SK-N-SH (cell line): ENCODE results near the gene ZNF311. TPM values are rescaled to one million over a fixed set of nuclear protein-coding genes. Genes with fewer than 3 reads are reported as not detected.
A peak's percentile ranks its signal among the peaks of the same experiment; 100 is the strongest.

ENCODE experiments used
- CTCF ChIA-PET: fragments of 300-600, 350-600 bp; formaldehyde crosslinking; extraction: SDS; loops from one replicate; lab custom pipeline; 2021; lab: Yijun Ruan, JAX
- POLR2A ChIA-PET: fragments of 350-600 bp; sonication (Branson Sonifier 250); formaldehyde crosslinking; extraction: SDS; loops from one replicate; lab custom pipeline; 2020; ENCODE audit warnings: antibody characterized with exemption, inconsistent platforms; lab: Yijun Ruan, JAX
- DNase-seq: peaks from one replicate; pipeline ENCODE4 v3.0.0; 2012
- H2AFZ ChIP-seq: fragments of 200-600 bp; sonication (generic); 2 replicates; pipeline ENCODE4 v1.8.1; 2016; ENCODE audit warnings: antibody characterized with exemption, mild to moderate bottlenecking, low read depth
- H3F3A ChIP-seq: fragments of 200-600 bp; sonication (generic); replicated peaks from 2 replicates; pipeline ENCODE3; 2016; ENCODE audit warnings: antibody characterized with exemption, mild to moderate bottlenecking; ENCODE audit not compliant: insufficient read depth
- H3K27ac ChIP-seq, 2 experiments: fragments of 200-500 bp in 1 of 2; fragments of 200-600 bp in 1 of 2; sonication (Bioruptor generic) in 1 of 2; sonication (generic), shearing (Covaris generic) in 1 of 2; 2 replicates each; pipeline versions ENCODE4 v1.5.1 to v1.6.1; 2014 to 2016; ENCODE audit warnings: low read depth in 2 of 2, inconsistent platforms in 1 of 2, low read length in 1 of 2, mild to moderate bottlenecking in 1 of 2, mixed read lengths in 1 of 2
- H3K27me3 ChIP-seq: fragments of 200-600 bp; sonication (generic), shearing (Covaris generic); 2 replicates; pipeline ENCODE4 v1.6.1; 2016; ENCODE audit warnings: mixed run types; ENCODE audit not compliant: insufficient read depth
- H3K36me3 ChIP-seq, 2 experiments: fragments of 200-500 bp in 1 of 2; fragments of 200-600 bp in 1 of 2; sonication (Bioruptor generic) in 1 of 2; sonication (generic) in 1 of 2; replicated peaks in 1 of 2; 2 replicates each; pipeline versions ENCODE3 to v1.5.1; 2014 to 2016; ENCODE audit warnings: low read length in 1 of 2, mild to moderate bottlenecking in 1 of 2; ENCODE audit not compliant: insufficient read depth in 2 of 2, control insufficient read depth in 1 of 2
- H3K4me1 ChIP-seq, 2 experiments: fragments of 200-500 bp in 1 of 2; fragments of 200-600 bp in 1 of 2; sonication (Bioruptor generic) in 1 of 2; sonication (generic), shearing (Covaris generic) in 1 of 2; 2 replicates each; pipeline versions ENCODE4 v1.5.1 to v1.6.1; 2014 to 2016; ENCODE audit warnings: low read depth in 1 of 2, low read length in 1 of 2, mixed run types in 1 of 2; ENCODE audit not compliant: insufficient read depth in 2 of 2, control insufficient read depth in 1 of 2
- H3K4me2 ChIP-seq: fragments of 200-600 bp; sonication (generic), shearing (Covaris generic); 2 replicates; pipeline ENCODE4 v1.6.1; 2017; ENCODE audit warnings: mixed run types
- H3K4me3 ChIP-seq, 2 experiments: fragments of 200-500 bp in 1 of 2; fragments of 200-600 bp in 1 of 2; sonication (Bioruptor generic) in 1 of 2; sonication (generic), shearing (Covaris generic) in 1 of 2; 2 replicates each; pipeline versions ENCODE4 v1.5.1 to v1.8.1; 2014 to 2016; ENCODE audit warnings: low read depth in 2 of 2, inconsistent platforms in 1 of 2, low read length in 1 of 2, mild to moderate bottlenecking in 1 of 2, mixed read lengths in 1 of 2, moderate library complexity in 1 of 2
- H3K79me2 ChIP-seq: fragments of 200-600 bp; sonication (generic); 2 replicates; pipeline ENCODE4 v1.8.1; 2017; ENCODE audit warnings: mild to moderate bottlenecking; ENCODE audit not compliant: insufficient read depth
- H3K9ac ChIP-seq: fragments of 200-600 bp; sonication (generic); 2 replicates; pipeline ENCODE4 v1.6.1; 2017; ENCODE audit warnings: mixed run types
- H3K9me2 ChIP-seq: fragments of 200-600 bp; sonication (generic); 2 replicates; pipeline ENCODE4 v1.6.1; 2017; ENCODE audit warnings: mixed run types
- H3K9me3 ChIP-seq: fragments of 200-600 bp; sonication (generic); 2 replicates; pipeline ENCODE4 v1.6.1; 2017; ENCODE audit warnings: mixed run types, mild to moderate bottlenecking, moderate library complexity
- H4K20me1 ChIP-seq: fragments of 200-600 bp; sonication (generic); 2 replicates; pipeline ENCODE4 v1.6.1; 2017; ENCODE audit warnings: mild to moderate bottlenecking, mixed run types; ENCODE audit not compliant: insufficient read depth
- CHD2 ChIP-seq: fragments of 150-350 bp; IDR thresholded peaks from 2 replicates; pipeline ENCODE4 v1.6.1; 2018; ENCODE audit warnings: low read length; ENCODE audit not compliant: partially characterized antibody
- FOXM1 ChIP-seq: IDR thresholded peaks from 2 replicates; pipeline ENCODE4 v1.4.0; 2012; ENCODE audit warnings: low read depth, mild to moderate bottlenecking
- GATA2 ChIP-seq: sonication (generic); formaldehyde crosslinking; IDR thresholded peaks from 2 replicates; pipeline ENCODE4 v1.5.0; 2020; ENCODE audit warnings: mild to moderate bottlenecking, missing genetic modification reagents
- MXI1 ChIP-seq: IDR thresholded peaks from 2 replicates; pipeline ENCODE4 v1.6.1; 2012; ENCODE audit warnings: mild to moderate bottlenecking, low read depth, low read length, improper control_type of control experiment
- POLR2AphosphoS5 ChIP-seq: IDR thresholded peaks from 2 replicates; pipeline ENCODE4 v1.6.1; 2012; ENCODE audit warnings: low read depth, low read length
- RAD21 ChIP-seq: IDR thresholded peaks from 2 replicates; pipeline ENCODE4 v1.6.1; 2012; ENCODE audit warnings: mild to moderate bottlenecking, low read length
- RFX5 ChIP-seq: IDR thresholded peaks from 2 replicates; pipeline ENCODE4 v1.6.1; 2012; ENCODE audit warnings: mild to moderate bottlenecking, improper control_type of control experiment, low read length
- SMC3 ChIP-seq: IDR thresholded peaks from 2 replicates; pipeline ENCODE4 v1.6.1; 2012; ENCODE audit warnings: low read depth, low read length, improper control_type of control experiment
- TAF1 ChIP-seq: IDR thresholded peaks from 2 replicates; pipeline ENCODE4 v1.6.1; 2012; ENCODE audit warnings: low read depth, mild to moderate bottlenecking, low read length, moderate library complexity, borderline replicate concordance
- TEAD4 ChIP-seq: IDR thresholded peaks from 2 replicates; pipeline ENCODE4 v1.4.0; 2012; ENCODE audit warnings: mild to moderate bottlenecking, borderline replicate concordance; ENCODE audit not compliant: insufficient read depth
- WGBS: methylation state at CpG from one replicate; pipeline ENCODE4 v1.1.6; 2017; ENCODE audit warnings: low lambda C conversion rate; 5-methylcytosine and 5-hydroxymethylcytosine counted together
- polyA plus RNA-seq, 3 experiments: library from polyadenylated mRNA; depleted of rRNA; stranded (reverse); fragments of >200 nt; gene quantifications; 2 replicates each; pipeline ENCODE4 v1.2.3, GENCODE V29; 2012
- TF ChIP-seq, protein P1 (sequence below): fragments of 200-600 bp; sonication (generic); IDR thresholded peaks from 2 replicates; pipeline ENCODE4 v1.6.1; 2017; ENCODE audit warnings: antibody characterized with exemption, mild to moderate bottlenecking, moderate library complexity
- TF ChIP-seq, protein P2 (sequence below): fragments of 150-350 bp; IDR thresholded peaks from 2 replicates; pipeline ENCODE4 v1.6.1; 2016; ENCODE audit warnings: mild to moderate bottlenecking, low read depth, low read length

Gene ZNF311
- polyA plus RNA-seq, 1 of the 3 experiments (the other 2 are of a cell fraction) = 0.16 TPM

DNA sequence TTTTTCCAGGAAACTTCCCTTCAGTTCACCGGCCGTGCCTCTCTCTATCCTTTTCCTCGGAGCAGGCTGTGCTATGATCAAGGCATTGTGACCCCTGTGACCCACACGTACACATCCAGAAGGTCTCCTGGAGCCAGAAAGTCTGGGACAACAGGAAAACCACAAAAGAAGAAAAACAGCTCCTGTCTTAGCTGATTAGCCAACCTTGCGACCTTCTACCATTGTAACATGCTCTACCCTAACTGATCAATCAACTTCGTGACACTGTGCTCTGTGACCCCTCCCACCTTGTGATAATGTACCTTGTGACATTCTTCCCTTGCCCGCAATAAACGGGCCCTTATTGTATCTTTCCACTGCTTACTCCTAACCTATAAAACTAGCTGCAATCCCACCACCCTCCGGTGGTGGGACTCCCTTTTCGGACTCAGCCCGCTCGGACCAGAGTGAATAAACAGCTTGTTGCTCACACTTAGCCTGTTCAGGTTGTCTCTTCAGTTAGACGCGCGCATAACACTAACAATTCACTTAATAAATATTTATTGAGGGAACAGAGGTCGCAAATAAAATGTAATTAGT lies 24.2 kb downstream of the ZNF311 start:
- 2% methylated on average over 16 of the region's 16 CpGs for WGBS
- H3K4me2 ChIP-seq = peak overlapping the region; percentile 72
- H3K9ac ChIP-seq = peak overlapping the region; percentile 62
- peak overlapping the region; percentile 91 to 100 for H3K4me3 ChIP-seq
- ChIA-PET CTCF (interaction anchor here (0.6 to 5.9 kb wide), 12 partner anchors 11 to 346 kb away, joined by 3 to 32 read pairs (median 3); no protein-coding TSS in a partner anchor), POLR2A (interaction anchor here (0.6 to 1.2 kb wide), 4 partner anchors 57 to 1088 kb away, joined by 3 to 7 read pairs (median 3); partner anchors contain the start of gene TRIM27)
- H3K9me2 ChIP-seq = no peaks in the 10 kb centered on the region
- H3K27ac ChIP-seq = peak overlapping the region; percentile 68 to 79
- TF ChIP-seq, protein P1, sequence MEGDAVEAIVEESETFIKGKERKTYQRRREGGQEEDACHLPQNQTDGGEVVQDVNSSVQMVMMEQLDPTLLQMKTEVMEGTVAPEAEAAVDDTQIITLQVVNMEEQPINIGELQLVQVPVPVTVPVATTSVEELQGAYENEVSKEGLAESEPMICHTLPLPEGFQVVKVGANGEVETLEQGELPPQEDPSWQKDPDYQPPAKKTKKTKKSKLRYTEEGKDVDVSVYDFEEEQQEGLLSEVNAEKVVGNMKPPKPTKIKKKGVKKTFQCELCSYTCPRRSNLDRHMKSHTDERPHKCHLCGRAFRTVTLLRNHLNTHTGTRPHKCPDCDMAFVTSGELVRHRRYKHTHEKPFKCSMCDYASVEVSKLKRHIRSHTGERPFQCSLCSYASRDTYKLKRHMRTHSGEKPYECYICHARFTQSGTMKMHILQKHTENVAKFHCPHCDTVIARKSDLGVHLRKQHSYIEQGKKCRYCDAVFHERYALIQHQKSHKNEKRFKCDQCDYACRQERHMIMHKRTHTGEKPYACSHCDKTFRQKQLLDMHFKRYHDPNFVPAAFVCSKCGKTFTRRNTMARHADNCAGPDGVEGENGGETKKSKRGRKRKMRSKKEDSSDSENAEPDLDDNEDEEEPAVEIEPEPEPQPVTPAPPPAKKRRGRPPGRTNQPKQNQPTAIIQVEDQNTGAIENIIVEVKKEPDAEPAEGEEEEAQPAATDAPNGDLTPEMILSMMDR = peak; percentile 51
- TF ChIP-seq RAD21 (peak; percentile 23; the same call in 1 of the 2 replicates), POLR2AphosphoS5 (no peak), RFX5 (0 out of 2 replicates have a peak, but pooled peaks have one; percentile 8), FOXM1 (no peak), MXI1 (peak; percentile 49; the same call in 1 of the 2 replicates)
- TF ChIP-seq, protein P2, sequence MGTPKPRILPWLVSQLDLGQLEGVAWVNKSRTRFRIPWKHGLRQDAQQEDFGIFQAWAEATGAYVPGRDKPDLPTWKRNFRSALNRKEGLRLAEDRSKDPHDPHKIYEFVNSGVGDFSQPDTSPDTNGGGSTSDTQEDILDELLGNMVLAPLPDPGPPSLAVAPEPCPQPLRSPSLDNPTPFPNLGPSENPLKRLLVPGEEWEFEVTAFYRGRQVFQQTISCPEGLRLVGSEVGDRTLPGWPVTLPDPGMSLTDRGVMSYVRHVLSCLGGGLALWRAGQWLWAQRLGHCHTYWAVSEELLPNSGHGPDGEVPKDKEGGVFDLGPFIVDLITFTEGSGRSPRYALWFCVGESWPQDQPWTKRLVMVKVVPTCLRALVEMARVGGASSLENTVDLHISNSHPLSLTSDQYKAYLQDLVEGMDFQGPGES = no peak
- H4K20me1 ChIP-seq = no peaks in the 10 kb centered on the region
- H3K4me1 ChIP-seq = peaks cover 0 to 7% of the 10 kb centered on the region in 2 experiments; a peak in 1 of 4 replicates
- H2AFZ ChIP-seq = peak overlapping the region; percentile 94
- peaks cover 27% of the 10 kb centered on the region for H3F3A ChIP-seq
- H3K9me3 ChIP-seq = no peaks in the 10 kb centered on the region
- H3K27me3 ChIP-seq = no peaks in the 10 kb centered on the region
- no peaks in the 10 kb centered on the region for H3K79me2 ChIP-seq
- peak; percentile 86 for DNase-seq
- no peaks in the 10 kb centered on the region for H3K36me3 ChIP-seq

DNA sequence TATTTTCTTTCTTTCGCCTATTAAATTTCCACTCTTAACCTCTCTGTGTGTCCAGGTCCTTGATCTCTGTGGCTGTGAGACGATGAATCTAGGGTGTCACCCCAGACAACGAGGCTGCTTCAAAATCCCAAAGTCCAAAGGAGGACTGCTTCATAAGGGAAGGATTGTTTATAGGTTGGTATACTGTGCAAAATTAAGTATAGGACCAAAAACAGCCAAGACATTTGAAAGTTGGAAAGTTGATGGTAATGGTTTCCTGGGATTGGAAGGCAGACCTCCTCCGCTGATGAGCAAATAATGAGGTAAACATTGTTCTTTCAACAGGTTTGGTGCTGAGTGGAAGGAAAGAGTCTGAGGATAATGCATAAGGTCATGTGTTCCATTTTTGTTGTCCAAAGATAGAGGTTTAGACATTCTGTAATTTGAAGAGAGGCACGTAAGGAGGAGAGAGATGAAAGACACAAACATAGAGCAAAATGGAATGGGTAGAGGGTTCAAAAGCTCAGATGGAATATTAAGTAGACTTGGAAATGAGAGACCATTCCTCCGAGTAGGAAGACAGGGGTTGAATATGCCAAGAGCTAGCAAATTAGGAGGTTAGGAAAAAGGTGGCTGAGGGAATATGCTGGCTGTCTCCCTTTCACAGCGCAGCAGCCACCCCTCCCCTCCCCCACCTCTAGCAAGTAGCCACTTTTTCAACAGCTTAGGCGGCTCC lies 24.8 kb downstream of the ZNF311 start:
- Histone ChIP-seq H3K27ac (peak overlapping the region; percentile 68 to 79; a peak in 3 of 4 replicates), H3K9me2 (no peaks in the 10 kb centered on the region), H3K9ac (peak overlapping the region; percentile 62; the same call in 1 of the 2 replicates), H3K9me3 (no peaks in the 10 kb centered on the region), H3K27me3 (no peaks in the 10 kb centered on the region), H4K20me1 (no peaks in the 10 kb centered on the region), H3F3A (peaks cover 27% of the 10 kb centered on the region), H3K4me3 (peak overlapping the region; percentile 91 to 100), H3K79me2 (no peaks in the 10 kb centered on the region), H2AFZ (peak overlapping the region; percentile 94), H3K4me2 (peak overlapping the region; percentile 72), H3K36me3 (no peaks in the 10 kb centered on the region), H3K4me1 (peaks cover 0 to 5% of the 10 kb centered on the region in 2 experiments; a peak in 1 of 4 replicates)
- ChIA-PET POLR2A (interaction anchor here (0.6 to 1.2 kb wide), 4 partner anchors 56 to 1087 kb away, joined by 3 to 7 read pairs (median 3); partner anchors contain the start of gene TRIM27), CTCF (interaction anchor here (0.8 to 5.9 kb wide), 10 partner anchors 10 to 345 kb away, joined by 3 to 32 read pairs (median 3); no protein-coding TSS in a partner anchor)
- no peak for TF ChIP-seq SMC3
- TF ChIP-seq GATA2 (CRISPR knock-in tag) = no peak
- no peak for TF ChIP-seq TEAD4
- no peak for TF ChIP-seq TAF1
- peak; percentile 15 for TF ChIP-seq CHD2
- 67% methylated on average over 8 of the region's 8 CpGs for WGBS
- DNase-seq = no peak
